NCI-H82 (cell line): ENCODE measurements around the gene ETHE1.
"Not testable (repeated sequence)": the region's sequence is repeated elsewhere in the genome, so short reads cannot be mapped to it uniquely, and the experiment has no call there.

ENCODE experiments used
- DNase-seq: peaks from one replicate; lab custom pipeline; 2025; lab: John Stamatoyannopoulos, UW

ETHE1 gene

DNA sequence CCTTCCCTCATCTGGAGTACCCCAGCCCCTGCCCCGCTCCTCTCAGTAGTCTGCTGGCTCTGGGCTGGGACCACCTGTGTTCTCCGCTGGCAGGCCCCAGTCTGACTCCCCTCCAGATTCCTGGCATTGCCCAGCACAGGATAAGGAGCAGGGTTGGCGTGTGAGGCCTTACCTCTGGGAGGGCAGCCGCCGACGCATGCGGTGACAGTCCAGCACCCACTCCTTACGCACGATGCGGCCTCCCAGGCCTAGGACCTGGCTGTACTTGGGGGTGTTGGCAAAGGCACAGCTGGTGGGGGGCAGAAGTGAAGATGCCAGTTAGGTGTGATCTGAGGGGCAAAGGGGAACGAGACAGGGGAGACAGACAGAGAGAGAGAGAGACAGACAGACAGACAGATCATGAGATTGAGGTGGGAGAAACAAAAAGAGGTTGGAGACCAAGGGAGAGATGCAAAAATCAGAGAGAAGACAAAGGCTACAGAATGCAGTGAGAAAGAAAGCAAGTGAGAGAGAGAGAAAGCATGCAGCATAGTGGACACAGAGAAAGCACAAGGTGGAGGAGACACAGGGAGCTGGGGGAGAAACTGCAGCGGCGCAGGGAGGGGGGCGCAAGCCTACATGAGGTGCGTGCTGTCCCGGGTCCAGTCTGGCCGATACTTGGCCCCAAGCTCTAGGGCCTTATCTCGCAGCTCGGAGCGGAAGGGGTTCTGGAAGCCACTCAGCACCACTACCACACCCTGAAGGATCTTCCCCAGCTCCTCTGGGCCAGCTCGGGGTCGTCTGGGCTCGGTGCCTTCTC lies 24.6 kb upstream of the ETHE1 start:
- no peak for DNase-seq

DNA sequence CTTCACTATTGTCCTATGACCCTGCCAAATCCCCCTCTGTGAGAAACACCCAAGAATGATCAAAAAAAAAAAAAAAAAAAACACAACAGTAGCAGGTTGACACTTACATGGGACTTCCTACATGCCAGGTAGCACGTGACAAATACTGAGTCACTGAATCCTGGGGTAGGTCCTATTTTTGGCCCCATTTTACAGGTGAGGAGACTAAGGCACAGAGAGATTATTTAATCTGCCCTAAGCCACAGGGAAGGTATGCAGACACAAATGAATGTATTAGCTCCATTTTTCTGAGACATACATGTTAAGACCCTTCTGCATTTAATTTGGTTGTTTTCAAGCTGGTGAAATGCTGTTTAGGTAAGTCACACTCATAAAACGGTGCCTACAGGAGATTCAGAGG lies 21.7 kb upstream of the ETHE1 start:
- no peak for DNase-seq

DNA sequence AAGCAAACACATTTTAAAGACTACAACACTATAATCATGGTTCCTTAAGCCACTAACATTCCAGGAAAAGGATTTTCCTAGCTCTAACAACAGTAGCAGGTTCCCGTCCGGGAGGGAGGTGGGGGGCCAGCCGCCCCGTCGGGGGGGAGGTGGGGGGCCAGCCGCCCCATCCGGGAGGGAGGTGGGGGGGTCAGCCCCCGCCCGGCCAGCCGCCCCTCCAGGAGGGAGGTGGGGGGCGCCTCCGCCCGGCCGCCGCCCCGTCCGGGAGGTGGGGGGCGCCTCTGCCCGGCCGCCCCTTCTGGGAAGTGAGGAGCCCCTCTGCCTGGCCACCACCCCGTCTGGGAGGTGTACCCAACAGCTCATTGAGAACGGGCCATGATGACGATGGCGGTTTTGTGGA lies 20.9 kb upstream of the ETHE1 start:
- DNase-seq, result not testable (repeated sequence)

DNA sequence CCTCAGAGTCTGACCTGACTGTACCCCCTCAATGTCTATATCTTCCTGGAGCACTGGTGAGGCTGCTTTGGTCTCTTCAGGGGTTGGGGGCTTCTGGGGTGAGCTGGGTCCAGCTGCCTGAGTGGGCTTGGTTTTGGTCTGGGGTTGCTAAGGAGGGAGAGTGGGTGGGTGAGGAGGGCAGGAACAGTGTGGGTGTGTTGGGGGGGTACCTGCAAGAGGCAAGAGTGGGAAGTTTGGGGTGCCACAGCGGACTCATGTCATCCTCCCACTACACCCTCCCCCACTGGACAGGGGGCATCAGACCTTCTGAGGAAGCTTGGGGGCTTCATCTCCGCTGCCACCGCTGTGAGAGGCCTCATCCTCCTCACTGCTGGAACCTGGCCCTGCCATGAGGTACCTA lies 19.6 kb upstream of the ETHE1 start:
- DNase-seq, result no peak

DNA sequence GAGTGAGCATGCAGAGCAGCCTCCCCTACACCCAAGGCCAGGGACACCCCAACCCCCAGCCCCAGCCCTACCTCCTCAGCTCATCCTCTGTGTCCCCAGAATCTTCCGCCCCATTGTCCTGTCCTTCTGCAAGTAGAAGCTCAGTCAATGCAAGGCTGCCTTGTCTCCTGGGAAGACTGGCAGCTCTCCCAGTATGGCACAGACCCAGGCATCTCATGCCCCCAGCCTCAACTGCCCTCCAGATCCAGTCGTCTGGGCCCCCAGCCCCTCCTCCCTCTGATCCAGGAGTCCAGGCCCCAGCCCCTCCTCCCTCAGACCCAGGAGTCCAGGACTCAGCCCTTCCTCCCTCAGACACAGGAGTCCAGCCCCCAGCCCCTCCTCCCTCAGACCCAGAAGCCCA lies 19.0 kb upstream of the ETHE1 start:
- no peak for DNase-seq

DNA sequence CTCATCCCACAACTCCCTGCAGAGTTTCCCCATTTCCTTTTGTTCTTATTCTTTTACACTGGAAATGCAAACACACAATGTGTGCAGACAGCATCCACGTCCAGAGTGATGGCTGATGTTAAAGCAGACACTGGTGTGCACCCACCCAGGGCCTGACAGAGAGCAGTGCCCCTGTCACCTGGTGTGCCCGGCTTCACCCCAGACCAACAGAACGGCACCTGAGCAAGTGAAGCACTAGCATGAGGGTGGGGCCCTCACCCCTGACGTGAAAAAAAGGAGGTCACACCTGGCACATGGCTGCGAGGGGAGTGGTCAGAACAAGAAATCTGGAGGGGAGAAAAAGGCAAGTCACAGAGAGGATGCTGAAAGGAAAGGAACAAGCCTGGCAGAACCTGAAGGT lies 18.3 kb upstream of the ETHE1 start:
- DNase-seq, result no peak

DNA sequence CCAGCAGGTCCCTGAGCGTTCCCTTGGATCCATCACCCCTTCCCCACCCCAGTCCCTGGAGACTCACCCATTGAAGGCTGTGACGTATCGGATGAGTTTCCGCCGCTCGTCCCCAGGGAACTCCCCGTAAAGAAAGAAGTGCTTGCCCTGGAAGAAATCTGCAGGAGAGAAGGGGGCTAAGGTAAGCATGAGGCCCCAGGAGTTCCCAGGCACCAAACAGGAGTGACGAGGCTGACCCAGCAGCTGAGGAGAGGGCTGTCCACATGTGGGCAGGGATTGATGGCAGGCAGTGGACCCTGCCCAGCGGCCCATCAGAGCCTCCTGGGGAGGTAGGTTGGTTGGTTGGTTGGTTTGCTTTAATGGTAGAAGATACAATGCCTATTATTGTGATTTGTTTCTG lies 17.1 kb upstream of the ETHE1 start:
- DNase-seq, result no peak

DNA sequence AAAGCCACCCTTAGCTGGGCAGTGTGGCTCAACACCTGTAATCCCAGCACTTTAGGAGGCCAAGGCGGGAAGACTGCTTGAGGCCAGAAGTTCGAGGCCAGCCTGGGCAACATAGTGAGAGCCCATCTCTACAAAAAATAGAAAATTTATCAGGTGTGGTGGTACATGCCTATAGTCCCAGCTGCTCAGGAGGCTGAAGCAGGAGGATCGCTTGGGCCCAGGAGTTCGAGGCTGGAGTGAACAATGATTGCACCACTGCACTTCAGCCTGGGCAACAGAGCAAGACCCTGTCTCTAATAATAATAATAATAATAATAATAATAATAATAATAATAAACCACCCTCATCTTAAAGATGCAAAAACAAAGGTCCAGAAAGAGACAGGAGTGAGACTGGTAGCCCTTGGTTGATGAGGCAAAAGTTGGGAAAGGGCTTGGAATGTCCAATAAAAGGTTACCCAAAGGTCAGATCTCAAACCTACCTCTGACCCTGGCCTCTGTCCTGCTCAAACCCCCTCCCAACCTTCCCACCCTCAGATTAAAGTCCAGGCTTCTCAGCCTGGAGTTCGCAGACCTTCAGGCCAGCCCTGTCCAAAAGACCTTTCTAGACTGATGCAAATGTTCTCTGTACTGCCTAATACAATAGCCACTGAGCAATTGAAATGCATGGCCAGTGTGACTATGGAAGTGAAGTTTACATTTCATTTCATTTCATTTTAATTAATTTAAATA lies 15.1 kb upstream of the ETHE1 start:
- DNase-seq, result no peak

DNA sequence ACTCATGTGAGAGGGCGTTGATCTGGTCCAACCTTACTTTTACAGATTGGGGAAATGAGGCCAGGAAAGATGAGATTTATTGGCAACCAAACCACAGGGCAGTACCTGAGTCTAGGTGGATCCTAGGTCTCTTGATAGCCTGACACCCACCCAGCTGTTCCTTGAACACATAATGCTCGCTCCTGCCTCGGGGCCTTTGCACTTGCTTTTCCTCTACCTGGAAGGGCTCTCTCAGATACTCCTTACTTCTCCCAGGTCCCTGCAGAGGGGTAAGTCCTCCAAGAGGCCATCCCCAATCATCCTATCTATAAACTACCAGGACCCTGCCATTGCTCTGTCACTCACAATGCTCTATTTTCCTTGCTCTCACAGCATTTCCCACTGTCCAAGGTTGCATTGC lies 13.4 kb upstream of the ETHE1 start:
- no peak for DNase-seq

DNA sequence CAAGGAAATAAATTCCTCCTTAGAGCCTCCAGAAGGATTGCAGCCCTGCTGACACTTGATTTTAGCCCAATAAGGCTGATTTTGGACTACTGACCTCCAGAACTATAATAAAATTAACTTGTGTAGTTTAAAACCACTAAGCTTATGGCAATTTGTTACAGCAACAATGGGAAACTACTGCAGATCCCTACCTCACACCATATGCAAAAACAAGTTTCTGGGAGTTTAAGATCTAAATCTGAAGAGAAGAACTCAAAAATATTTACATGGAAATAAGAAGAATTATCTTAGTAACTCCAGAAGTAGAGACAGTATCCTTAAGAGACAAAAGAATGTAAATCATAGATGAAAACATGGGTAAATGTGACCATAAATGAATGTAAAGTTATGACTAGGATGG lies 11.9 kb upstream of the ETHE1 start:
- no peak for DNase-seq

DNA sequence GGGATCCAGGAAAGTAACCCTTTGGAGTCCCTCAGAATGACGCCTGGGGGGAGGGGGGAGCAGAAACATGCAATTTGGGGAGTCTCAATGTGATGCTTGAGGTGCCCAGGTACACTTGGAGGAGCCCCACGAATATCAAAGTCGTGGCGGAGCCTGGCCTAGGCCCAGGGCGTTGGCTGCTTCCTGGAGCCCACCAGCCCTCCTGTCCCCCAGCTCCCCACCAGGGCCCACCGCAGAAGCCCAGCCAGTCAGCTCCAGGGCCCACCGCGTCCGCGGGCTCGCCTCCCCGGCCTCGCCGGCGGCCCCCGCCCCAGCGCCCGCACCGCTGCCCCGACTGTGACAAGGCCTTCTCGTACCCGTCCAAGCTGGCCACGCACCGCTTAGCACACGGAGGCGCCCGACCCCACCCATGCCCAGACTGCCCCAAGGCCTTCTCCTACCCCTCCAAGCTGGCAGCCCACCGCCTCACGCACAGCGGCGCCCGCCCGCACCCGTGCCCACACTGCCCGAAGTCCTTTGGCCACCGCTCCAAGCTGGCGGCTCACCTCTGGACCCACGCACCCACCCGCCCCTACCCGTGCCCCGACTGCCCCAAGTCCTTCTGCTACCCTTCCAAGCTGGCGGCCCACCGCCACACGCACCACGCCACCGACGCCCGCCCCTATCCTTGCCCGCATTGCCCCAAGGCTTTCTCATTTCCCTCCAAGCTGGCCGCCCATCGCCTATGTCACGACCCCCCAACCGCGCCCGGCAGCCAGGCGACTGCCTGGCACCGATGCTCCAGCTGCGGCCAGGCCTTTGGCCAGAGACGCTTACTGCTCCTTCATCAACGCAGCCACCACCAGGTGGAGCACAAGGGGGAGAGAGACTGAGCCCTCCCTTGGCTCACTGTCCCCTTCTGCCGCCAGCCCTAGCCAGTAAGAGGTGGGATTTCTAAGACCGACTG lies 8.1 kb upstream of the ETHE1 start:
- peak; percentile 88 for DNase-seq

DNA sequence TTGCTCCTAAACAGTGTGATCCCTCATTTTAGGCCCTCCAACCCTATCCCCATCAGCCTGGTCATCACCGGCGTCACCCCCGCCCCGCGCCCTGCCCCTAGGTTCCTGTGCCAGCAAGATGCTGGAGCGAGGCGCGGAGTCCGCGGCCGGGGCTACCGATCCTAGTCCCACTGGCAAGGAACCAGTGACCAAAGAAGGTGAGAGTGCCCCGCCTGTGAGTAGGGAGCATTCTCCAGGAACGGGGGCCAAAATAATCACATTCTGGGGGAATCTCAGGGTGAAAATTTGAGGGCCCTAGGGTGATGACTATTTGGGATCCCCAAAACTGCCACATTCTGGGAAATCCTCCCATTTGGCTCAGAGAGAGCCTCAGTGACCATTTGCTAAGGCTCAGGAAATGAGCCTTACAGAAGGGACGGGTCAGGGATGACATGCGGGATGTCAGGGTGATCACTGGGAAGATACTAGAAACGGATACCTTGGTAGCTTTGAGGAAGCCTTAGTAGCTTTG lies 7.4 kb upstream of the ETHE1 start:
- no peak for DNase-seq

DNA sequence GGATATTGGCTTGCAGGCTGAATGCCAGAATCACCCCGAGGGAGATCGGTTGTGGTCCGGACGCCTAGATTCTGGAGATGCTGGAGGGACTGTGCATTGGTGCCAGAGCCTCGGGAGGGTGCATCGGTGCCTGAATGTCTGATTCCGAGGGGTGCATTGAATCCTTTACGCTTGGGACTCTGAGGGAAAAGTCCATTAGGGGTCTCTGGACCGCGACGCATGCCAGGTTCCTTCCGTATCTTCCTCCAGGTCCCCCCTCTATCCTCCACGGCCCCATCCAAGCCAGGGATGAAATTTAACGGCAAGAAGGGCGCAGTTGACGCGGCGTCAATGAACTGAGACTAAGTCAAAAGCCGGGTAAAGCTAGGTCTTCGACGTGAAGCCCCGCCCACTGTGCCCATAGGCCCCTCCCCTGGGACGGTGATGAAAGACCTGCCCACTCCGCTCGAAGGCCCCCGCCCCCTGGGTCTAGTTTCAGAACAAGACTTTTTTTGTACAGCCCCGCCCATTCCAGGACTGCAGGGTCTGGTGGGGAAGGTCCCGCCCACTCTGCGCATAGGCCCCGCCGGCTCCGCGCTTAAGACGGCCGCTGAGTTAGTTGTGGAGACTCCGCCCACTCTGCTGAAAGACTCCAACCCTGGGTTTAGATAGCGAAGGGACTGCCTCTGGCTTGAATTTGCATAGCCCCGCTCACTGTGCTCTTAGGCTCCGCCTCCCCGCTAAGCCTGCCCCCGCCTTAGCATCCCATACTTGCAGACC lies 6.7 kb upstream of the ETHE1 start:
- peak; percentile 100 for DNase-seq

DNA sequence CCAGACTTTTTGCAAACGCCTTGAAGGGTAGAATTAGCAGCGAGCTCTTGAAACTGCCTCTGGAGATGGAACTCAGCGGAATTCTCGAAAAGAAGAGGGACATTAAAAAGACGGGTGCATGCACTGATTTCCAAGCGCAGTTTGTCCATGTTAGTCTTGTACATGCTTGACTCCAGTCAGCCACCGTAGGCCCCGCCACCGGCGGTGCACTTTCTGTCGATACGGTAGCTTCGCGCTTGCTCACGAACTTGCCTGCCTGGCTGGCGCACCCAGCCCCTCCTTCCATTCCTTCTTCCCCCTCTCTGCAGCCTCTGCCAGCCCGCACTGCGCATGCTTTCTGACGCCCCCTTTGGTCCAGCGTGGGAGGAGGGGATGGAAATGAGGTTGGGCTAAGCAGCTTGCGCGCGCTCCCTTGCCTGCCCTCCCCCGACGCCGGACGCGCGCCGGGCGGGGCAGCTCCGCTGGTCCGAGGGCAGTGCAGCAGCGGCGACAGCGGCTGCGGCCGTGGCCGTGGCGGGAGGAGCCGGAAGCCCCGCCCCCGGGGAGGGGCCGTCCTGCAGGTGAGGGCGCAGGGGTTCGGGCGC lies 6.1 kb upstream of the ETHE1 start, which contains the start of gene ZNF575:
TSS of gene ZNF575 (plus strand) at position 227 of the 584 bp plus-strand sequence. CDS start 1,235 bp downstream, outside the sequence.
- DNase-seq, result peak; percentile 98

DNA sequence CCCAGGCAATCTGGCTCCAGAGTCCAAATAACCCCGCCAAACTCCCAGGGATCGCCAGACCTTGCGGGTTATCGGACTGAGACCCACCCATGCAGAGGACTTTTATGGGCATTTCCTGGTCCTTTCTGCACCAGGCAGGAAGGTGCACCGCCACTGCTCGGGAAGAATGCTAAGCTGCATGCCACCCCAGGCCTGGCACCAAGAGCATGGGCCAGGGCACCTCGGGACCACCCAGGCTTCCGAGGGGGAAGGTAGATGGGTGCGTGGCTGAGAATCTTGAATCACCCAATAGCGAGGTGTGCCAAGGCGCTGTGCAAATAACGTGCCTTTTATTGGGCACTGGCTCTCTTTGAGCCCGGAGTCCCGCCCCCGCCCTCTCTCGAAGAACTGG lies 5.6 kb upstream of the ETHE1 start:
- DNase-seq, result peak; percentile 83

DNA sequence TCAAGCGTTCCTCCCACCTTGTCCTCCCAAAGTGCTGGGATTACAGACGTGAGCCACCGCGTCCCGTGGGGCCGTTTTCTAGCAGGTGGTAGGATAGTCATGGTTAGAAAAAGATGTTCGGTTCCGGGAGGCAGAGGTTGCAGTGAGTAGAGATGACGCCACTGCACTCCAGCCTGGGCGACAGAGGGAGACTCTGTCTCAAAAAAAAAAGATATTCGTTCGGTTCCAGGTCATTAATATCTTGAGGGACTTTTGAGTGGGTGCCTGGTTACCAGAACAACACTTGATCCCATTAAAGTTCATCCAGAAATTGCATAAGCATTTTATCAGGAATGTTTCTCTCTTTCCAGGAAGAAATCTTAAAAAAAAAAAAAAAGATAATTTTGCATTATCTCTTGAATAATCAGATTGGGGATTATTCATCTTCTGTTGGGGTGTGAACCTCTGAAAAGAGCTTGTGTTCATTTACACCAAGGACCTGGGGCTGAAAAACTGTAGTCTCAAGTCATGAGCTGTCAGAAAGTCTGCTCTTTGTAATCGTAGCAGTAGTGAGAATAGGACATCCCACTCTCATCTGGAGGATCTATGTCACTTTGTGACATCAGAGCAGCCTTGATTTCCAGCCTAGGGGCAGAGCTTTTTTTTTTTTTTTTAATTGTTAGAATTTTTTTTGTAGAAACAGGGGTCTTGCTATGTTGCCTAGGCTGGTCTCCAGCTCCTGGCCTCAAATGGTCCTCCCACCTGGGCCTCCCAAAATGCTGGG lies 1.0 kb upstream of the ETHE1 start:
- DNase-seq, result no peak

DNA sequence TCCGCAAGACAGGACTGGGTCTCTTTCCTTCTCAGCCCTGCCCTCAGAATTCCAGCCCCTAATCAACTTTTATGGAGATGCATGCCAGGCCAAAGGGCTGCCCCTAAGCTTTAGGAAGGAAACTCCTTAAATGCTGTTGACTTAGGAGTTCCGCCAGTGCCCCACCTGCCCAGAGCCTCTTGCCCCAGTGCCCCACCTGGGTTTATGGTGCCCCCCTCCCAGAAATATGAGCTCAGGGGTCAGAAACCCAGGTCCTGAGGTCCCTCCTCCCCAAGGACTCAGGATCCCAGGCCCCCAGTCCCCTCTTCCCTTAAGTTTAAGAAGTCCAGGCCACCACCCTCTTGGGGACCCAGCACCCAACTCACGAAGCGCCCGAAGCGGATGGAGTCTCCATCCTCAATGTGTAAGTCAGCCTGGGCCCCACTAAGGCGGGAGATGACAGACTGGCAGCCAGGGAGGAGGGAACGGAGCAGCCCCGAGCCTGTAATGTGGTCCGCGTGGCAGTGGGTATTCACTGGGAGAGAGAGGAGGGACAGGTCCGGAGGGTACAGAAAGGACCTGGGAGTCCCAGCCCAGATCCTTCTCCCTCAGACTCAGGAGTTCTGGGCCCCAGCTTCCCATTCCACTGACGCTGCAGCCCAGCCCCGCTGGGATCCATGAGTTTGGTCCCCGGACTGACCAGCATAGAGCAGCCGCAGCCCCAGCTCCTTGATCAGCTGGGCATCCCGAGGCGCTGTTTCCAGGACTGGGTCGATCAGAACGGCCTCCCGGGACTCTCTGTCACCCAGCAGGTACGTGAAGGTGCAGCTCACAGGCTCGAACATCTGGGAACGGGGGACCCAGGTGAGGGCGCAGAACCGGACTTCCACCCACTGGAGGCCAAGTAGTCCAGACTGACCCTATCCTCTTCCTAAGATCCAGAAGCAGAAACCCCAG lies 897 bp downstream of the ETHE1 start:
- DNase-seq, result peak; percentile 44

DNA sequence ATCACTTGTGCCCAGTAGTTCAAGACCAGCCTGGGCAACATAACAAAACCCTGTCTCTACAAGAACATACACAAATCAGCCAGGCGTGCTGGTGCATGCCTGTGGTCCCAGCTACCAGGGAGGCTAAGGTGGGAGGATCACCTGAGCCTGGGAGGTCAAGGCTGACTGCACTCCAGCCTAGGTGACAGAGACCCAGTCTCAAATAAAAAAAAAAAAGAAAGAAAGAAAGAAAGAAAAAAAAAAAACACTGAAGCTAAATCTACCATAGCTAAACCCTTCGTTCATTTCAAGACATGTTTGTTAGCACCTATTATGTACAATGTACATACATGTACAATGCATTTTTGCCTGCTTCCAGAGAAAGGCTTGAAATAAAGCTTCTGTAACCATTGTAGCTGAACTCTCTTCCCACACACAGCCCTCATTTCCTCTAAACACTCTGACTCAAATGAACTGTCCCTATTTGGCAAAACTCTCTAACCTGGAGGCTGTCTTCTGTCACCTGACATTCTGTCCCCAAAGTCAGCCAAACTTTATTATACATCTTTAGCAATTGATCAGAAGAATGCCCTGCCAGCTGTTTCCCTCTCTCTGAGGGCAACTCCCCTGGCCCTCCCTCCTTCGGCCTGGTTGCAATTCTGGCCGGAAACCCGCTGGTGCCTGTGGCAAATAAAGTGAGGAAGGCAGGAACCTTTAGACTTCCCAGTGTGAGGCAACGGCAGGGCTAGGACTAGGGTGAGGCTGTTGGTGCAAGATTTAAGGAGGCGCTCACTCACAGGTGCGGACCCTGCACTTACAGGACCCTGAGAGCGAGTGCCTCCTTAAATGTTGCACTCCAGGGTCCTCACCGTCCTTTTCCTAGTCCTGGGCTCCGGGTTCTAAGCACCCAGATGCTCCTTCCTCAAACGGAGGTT lies 1.8 kb downstream of the ETHE1 start:
- peak; percentile 32 for DNase-seq
